Activated naive CD4-positive, alpha-beta T cell treated with anti-CD3 and anti-CD28 coated beads, Interleukin-2, amount 50 U/mL, for 24 hours (primary cell): ENCODE results near the gene LECT2.

Source experiments
- H3K27ac Mint-ChIP-seq: one replicate; pipeline ENCODE4 v1.8.0; 2021; ENCODE audit warnings: mild to moderate bottlenecking, mixed read lengths
- H3K27me3 Mint-ChIP-seq: one replicate; pipeline ENCODE4 v1.8.0; 2021; ENCODE audit warnings: mixed read lengths
- H3K36me3 Mint-ChIP-seq: one replicate; pipeline ENCODE4 v1.8.0; 2021; ENCODE audit warnings: mixed read lengths
- H3K4me1 Mint-ChIP-seq: one replicate; pipeline ENCODE4 v1.8.0; 2021; ENCODE audit warnings: mixed read lengths
- H3K4me3 Mint-ChIP-seq: one replicate; pipeline ENCODE4 v1.8.0; 2021; ENCODE audit warnings: mild to moderate bottlenecking, mixed read lengths
- H3K9me3 Mint-ChIP-seq: one replicate; pipeline ENCODE4 v1.8.0; 2021; ENCODE audit warnings: mixed read lengths

LECT2 gene

DNA sequence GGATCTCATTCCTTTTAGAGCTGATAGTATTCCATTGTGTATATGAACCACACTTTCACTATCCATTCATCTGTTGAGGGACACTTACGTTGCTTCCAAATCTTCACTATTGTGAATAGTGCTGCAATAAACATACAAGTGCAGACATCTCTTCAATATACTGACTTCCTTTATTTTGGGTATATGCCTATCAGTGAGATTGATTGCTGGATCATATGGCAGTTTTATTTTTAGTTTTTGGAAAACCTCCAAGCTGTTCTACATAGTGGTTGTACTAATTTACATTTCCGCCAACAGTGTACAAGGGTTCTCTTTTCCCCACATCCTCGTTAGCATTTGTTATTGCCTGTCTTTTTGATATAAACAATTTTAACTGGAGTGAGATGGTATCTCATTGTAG lies 33.8 kb upstream of the LECT2 start:
- Mint-ChIP-seq H3K9me3 (peaks cover 5% of the 10 kb centered on the region), H3K27ac (no peak overlapping the region), H3K4me3 (no peak overlapping the region), H3K4me1 (no peaks in the 10 kb centered on the region), H3K27me3 (peaks cover 8% of the 10 kb centered on the region), H3K36me3 (no peaks in the 10 kb centered on the region)

DNA sequence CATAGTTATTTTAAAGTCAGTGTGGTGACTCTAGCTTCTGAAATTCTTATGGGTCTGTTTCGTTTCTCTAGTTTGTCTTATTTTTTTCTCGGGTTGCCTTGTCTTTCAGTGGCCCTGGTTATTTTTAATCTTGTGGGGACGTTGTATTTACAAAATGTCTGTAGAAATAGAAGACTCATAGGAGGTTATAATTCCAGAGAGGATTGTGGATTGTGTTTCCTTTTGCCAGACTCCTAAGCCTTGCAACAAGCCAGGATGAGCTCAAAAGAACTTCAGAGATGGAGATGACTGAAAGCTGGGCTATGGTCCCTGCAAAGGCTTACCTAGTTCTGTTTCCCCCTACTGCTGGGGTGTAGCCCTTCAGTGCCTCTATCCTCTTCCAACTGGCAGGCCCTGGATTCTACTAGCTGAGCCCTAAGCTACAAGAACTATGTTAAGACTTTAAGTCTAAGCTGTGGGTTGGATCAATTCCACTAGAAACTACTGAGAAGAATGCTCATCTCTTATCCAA lies 32.2 kb upstream of the LECT2 start:
- peaks cover 8% of the 10 kb centered on the region for H3K9me3 Mint-ChIP-seq
- H3K36me3 Mint-ChIP-seq: no peaks in the 10 kb centered on the region
- H3K4me3 Mint-ChIP-seq: no peak overlapping the region
- no peak overlapping the region for H3K27ac Mint-ChIP-seq
- peaks cover 8% of the 10 kb centered on the region for H3K27me3 Mint-ChIP-seq
- H3K4me1 Mint-ChIP-seq: no peaks in the 10 kb centered on the region

DNA sequence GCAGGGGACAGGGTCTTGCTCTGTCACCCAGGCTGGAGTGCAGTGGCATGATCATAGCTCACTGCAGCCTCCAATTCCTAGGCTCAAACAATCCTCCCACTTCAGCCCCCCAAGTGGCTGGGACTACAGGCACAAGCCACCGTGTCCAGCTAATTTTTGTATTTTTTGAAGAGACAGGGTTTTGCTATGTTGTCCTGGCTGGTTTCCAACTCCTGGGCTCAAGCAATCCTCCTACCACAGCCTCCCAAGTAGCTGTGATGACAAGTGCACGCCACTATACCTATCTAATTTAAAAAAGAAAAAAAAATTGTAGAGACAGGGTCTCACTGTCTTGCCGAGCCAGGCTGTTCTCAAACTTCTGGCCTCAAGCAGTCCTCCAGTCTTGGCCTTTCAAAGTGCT lies 31.6 kb upstream of the LECT2 start:
- Mint-ChIP-seq H3K27ac (no peak overlapping the region), H3K9me3 (peaks cover 9% of the 10 kb centered on the region), H3K36me3 (no peaks in the 10 kb centered on the region), H3K4me3 (no peak overlapping the region), H3K4me1 (no peaks in the 10 kb centered on the region), H3K27me3 (peaks cover 8% of the 10 kb centered on the region)

DNA sequence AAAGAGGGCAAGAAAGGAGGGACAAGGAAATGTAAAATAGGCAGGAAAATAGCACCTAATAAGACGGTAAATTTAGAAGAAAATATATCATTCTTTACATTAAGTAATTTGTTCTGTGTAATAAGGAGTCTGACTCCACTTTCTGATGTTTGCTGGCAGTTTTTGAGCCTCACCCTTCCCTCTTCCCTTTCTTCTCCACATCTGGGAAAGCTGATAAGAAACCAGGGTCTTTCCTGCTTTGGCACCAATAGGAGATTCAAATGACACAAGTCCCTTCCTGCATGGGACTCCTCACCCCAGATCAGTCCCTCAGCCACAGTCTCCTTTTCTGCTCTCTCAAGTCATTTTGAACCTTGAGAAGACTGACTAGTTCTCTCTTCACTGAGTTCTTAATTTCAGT lies 31.2 kb upstream of the LECT2 start:
- H3K4me1 Mint-ChIP-seq: no peaks in the 10 kb centered on the region
- H3K27ac Mint-ChIP-seq: no peak overlapping the region
- H3K9me3 Mint-ChIP-seq: peaks cover 9% of the 10 kb centered on the region
- H3K27me3 Mint-ChIP-seq: peaks cover 9% of the 10 kb centered on the region
- no peak overlapping the region for H3K4me3 Mint-ChIP-seq
- H3K36me3 Mint-ChIP-seq: no peaks in the 10 kb centered on the region

DNA sequence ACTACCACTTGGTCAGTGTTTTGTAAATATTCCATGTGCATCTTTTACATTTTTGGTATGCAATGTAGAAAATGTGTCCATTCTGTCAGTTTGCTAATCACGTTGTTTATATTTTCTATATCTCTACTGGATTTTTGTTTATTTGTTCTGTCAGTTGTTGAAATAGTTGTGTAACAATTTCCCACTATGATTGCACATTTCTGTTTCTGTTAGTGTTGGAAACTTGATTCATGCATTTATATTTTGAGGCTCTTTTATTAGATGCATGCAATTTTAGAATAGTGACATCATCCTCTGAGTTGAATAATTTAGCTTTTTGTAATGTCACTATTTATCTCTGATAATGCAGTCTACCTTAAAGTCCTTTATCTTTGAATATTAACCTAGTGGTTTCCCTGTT lies 25.8 kb upstream of the LECT2 start:
- H3K4me1 Mint-ChIP-seq: no peaks in the 10 kb centered on the region
- H3K9me3 Mint-ChIP-seq: peaks cover 4% of the 10 kb centered on the region

DNA sequence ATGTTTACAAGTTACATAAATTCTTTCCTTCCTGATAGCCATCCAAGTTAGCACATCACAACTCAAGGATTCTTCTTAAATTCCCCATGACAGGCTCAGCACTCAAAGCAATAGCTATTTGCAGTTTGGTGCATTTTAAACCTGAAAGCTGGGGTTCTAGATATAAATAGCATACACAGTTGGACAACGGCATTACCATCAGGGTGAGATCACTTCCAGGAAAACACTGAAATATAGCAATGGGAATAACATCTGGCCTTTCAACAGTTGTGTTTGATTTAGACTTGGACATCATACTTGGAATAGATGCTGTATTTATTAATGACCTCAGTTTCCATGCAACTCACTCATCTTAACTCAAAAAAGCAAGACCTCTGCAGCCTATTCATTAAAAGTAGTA lies 24.7 kb upstream of the LECT2 start:
- H3K9me3 Mint-ChIP-seq: peaks cover 4% of the 10 kb centered on the region
- no peaks in the 10 kb centered on the region for H3K36me3 Mint-ChIP-seq
- H3K4me3 Mint-ChIP-seq: no peak overlapping the region
- H3K27me3 Mint-ChIP-seq: peaks cover 22% of the 10 kb centered on the region
- no peak overlapping the region for H3K27ac Mint-ChIP-seq
- no peaks in the 10 kb centered on the region for H3K4me1 Mint-ChIP-seq

More for the DNA sequence above, 25.8 kb upstream of the LECT2 start:
- no peak overlapping the region for H3K4me3 Mint-ChIP-seq
- no peaks in the 10 kb centered on the region for H3K36me3 Mint-ChIP-seq
- no peak overlapping the region for H3K27ac Mint-ChIP-seq
- peaks cover 21% of the 10 kb centered on the region for H3K27me3 Mint-ChIP-seq

DNA sequence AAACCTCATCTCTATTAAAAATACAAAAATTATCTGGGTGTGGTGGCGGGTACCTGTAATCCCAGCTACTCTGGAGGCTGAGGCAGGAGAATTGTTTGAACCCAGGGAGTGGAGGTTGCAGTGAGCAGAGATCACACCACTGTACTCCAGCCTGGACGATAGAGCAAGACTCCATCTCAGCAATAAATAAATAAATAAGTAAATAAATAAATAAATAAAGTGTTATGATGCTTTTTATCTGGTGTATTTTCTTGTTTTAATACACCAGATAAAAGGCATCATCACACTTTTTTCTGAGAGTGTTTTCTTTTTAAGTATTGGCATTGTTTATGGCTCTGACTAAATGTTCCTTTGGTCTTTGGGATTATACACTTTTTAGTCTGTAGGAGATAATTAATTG lies 24.2 kb upstream of the LECT2 start:
- Mint-ChIP-seq H3K36me3 (no peaks in the 10 kb centered on the region), H3K9me3 (peaks cover 4% of the 10 kb centered on the region), H3K27ac (no peak overlapping the region), H3K4me1 (no peaks in the 10 kb centered on the region), H3K4me3 (no peak overlapping the region), H3K27me3 (peaks cover 22% of the 10 kb centered on the region)

DNA sequence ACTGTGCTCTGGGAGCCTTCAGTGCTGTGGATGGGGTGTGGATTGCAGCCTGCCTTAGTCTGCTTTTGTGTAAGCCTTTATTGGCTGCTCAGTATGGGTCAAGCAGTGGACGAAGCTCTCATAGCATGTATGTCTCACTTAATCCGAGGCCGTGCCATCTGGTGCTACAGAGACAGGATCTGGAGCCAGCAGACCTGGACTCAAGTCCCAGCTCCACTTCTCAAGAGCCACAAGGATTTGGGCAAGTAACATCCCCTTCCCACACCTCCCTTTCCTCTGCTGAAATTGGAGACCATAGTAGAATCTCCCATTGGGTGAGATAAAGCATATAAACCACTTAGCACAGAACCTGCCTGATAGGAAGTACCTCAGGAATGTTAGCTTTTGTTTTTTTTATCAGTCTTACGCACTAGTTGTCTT lies 23.4 kb upstream of the LECT2 start:
- Mint-ChIP-seq H3K27me3 (peaks cover 27% of the 10 kb centered on the region), H3K36me3 (no peaks in the 10 kb centered on the region), H3K4me1 (no peaks in the 10 kb centered on the region), H3K27ac (no peak overlapping the region), H3K9me3 (peaks cover 4% of the 10 kb centered on the region), H3K4me3 (no peak overlapping the region)

DNA sequence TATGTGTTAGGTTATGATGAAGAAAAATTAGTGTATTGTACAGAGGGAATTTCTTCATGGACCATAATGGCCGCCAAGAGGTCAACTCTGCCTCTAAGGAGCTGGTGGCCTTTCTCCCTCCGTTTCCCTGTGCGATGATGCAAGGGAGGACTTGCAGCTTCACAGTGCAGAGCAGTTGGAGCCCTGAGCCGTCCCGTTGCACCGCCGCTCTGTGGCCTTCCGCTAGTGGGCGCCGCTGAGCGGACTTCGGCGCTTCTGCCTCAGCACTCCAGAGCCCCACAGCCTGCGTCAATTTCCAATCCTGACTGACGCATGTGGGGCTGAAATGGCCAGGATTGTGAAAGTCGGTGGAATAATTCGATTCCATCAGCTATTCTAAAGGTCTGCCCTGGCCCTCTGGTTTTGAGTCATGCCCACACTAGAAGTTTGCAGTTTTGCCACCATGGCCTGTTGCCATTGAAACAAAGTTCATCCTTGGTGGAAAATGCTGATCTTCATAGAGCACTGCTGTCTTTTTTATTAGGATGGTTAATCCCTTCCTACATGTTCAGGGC lies 22.7 kb upstream of the LECT2 start:
- H3K4me1 Mint-ChIP-seq: no peaks in the 10 kb centered on the region
- H3K27me3 Mint-ChIP-seq: peaks cover 27% of the 10 kb centered on the region
- no peak overlapping the region for H3K4me3 Mint-ChIP-seq
- no peaks in the 10 kb centered on the region for H3K36me3 Mint-ChIP-seq
- peaks cover 4% of the 10 kb centered on the region for H3K9me3 Mint-ChIP-seq
- no peak overlapping the region for H3K27ac Mint-ChIP-seq

DNA sequence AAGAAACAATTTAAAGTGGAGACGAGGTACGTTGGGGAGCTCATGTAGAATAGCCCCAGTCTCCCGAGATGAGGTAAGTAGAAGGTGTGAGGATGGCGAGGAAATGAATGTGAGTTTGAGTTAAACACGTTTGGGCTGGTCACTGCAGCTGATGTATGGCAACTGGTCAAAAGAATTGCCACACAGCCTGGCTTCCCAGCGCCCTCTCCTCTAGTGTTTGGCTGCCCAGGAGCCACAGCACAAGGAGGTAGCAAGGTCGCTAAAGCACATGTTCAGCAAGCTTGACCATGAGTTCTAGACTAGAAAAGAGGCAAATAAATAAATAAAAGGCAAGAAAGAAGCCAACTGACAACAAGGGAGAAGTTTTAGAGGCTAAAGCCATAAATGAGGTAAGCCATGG lies 21.4 kb upstream of the LECT2 start:
- Mint-ChIP-seq H3K4me1 (no peaks in the 10 kb centered on the region), H3K9me3 (no peaks in the 10 kb centered on the region), H3K27me3 (peaks cover 26% of the 10 kb centered on the region), H3K27ac (no peak overlapping the region), H3K36me3 (no peaks in the 10 kb centered on the region), H3K4me3 (no peak overlapping the region)

DNA sequence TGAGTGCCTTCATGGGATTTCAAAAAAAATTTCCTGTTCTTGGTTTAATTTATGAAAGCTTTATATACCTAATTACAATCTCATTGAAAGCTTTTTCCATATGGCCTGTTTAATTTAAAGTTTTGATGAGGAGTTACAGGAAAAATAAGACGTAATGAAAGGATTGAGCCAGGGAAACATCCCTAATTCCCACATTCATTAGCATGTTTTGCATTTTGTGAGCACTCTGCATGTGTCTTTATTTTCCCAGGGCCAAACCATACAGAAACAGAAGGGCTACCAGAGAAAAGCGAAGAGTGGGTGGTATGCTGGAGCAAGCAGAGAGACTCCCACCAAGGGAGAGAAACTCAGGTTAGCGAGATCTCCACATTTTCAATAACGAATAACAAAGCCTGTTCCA lies 20.3 kb upstream of the LECT2 start:
- Mint-ChIP-seq H3K27me3 (peaks cover 27% of the 10 kb centered on the region), H3K4me1 (no peaks in the 10 kb centered on the region), H3K27ac (no peak overlapping the region), H3K36me3 (no peaks in the 10 kb centered on the region), H3K4me3 (no peak overlapping the region), H3K9me3 (peaks cover 4% of the 10 kb centered on the region)

DNA sequence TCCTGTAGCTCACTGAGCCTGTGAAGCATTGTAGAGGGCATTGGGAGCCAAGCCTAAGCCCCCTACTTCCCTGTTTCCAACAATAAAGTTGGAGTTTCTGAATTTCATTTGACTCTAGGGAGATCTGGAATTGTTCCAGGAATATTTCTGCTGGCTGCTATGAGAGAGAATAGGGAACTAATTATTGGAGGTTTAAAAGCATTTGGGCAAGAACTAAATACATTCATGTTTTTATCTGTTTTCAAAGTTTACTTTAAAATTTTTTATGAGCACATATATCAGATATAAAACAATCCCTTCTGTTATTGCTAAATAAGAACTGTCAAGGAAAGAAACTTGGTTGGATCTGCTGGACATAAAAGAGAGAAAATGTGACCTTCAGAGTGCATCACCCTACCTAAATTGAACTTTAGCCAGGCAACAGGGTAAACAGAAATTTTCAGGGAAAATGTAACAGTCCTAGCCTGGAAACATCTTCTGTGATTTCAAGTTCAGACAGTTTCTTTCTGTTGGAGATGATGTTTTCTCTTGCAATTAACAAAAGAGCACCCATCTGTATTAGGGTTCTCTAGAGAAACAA lies 19.3 kb upstream of the LECT2 start:
- no peaks in the 10 kb centered on the region for H3K4me1 Mint-ChIP-seq
- peaks cover 4% of the 10 kb centered on the region for H3K9me3 Mint-ChIP-seq
- H3K36me3 Mint-ChIP-seq: no peaks in the 10 kb centered on the region
- no peak overlapping the region for H3K27ac Mint-ChIP-seq
- no peak overlapping the region for H3K4me3 Mint-ChIP-seq
- peaks cover 23% of the 10 kb centered on the region for H3K27me3 Mint-ChIP-seq

DNA sequence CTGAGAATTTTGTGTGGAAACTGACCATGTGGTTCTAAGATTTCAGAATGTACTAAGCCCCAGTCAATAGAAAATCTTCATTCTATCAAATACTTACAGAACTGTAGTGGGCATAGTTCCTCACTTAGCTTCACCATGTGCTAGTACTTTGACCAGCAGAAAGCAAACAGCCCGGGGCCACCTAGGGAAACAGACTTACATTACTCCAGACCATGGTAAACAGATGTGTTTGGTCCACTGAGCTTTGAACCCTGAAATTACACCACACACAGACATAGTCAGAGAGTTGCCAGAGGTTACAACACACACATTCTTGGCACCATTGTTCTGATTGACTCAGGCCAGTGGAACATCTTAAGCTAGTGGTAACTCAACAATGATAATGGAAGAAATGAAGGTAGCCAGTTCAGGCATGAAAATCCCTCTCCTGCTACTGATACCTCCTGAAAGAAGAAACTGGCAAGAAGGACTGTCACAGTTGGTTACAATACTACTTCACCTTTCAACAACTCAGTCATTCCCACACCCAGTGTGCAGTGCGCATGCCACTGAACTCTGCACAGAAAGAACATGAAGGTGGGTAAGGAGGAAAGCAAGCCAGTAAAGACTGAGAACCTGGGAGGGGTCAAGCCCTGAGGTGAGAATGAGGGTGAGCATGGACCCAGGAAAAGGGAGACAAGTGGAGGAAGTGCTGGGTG lies 18.7 kb upstream of the LECT2 start:
- H3K36me3 Mint-ChIP-seq: no peaks in the 10 kb centered on the region
- peaks cover 24% of the 10 kb centered on the region for H3K27me3 Mint-ChIP-seq
- H3K9me3 Mint-ChIP-seq: peaks cover 8% of the 10 kb centered on the region
- H3K4me3 Mint-ChIP-seq: no peak overlapping the region
- H3K27ac Mint-ChIP-seq: no peak overlapping the region
- H3K4me1 Mint-ChIP-seq: no peaks in the 10 kb centered on the region

DNA sequence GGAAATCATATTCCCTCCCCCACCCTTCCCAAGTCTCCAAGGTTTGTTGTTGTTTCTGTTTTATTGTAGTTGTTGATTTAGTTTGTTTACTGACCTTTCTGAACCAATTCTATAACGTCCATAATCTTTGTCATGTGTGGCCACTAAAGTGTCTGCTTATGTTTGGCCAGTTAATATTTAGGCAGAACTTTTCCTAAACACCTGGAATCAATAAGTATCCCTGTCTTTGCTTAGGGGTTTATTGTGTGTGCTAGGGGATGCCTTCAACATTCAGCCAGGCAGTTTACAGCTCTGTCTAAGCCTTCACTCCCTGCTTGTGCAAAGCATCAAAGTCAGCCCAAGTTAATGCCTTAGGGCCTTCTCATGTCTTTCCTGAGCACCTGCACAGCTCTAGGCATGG lies 16.9 kb upstream of the LECT2 start:
- Mint-ChIP-seq H3K27me3 (peaks cover 20% of the 10 kb centered on the region), H3K27ac (no peak overlapping the region), H3K9me3 (peaks cover 9% of the 10 kb centered on the region), H3K4me3 (no peak overlapping the region), H3K4me1 (no peaks in the 10 kb centered on the region), H3K36me3 (no peaks in the 10 kb centered on the region)

DNA sequence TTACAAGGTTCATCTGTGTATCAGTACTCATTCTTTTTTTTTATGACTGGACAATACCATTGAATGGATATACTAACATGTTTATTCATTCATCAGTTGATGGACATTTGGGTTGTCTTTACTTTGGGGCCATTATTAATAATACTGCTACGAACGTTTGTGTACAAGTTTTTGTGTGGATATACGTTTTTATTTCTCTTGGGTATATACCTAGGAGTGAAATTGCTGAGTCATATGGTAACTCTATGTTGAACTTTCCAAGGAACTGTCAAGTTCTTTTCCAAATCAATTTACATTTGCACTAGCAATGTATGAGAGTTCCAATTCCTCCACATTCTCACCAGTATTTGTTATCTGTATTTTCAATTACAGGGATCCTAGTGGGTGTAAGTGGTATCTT lies 12.0 kb upstream of the LECT2 start:
- Mint-ChIP-seq H3K27ac (no peak overlapping the region), H3K4me1 (no peaks in the 10 kb centered on the region), H3K27me3 (peaks cover 4% of the 10 kb centered on the region), H3K9me3 (peaks cover 9% of the 10 kb centered on the region), H3K36me3 (no peaks in the 10 kb centered on the region), H3K4me3 (no peak overlapping the region)

DNA sequence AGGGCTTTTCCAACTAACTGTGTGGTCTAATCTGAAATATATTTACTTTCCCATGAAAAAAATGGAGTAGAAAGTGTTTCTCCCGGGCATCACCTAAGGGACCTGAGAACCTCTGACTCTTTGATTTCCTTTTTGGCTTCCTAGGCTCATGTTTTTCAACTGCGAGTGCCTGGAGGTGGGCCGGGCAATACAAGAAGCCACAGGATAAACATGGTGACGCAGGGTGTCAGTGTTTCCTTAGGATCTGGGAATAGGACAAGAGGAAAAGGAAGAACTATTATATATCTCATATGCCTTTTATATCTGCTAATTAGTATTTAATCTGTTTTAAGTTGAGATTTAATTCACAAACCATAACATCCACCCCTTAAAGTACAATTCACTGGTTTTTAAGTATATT lies 11.4 kb upstream of the LECT2 start:
- Mint-ChIP-seq H3K9me3 (peaks cover 9% of the 10 kb centered on the region), H3K4me1 (no peaks in the 10 kb centered on the region), H3K27me3 (peaks cover 4% of the 10 kb centered on the region), H3K4me3 (no peak overlapping the region), H3K27ac (no peak overlapping the region), H3K36me3 (no peaks in the 10 kb centered on the region)
